Loucy (cell line): ENCODE data around the gene FHIT.

Source experiments
- H2AFZ ChIP-seq: fragments of 200-600 bp; sonication (generic); 2 replicates; pipeline ENCODE4 v1.6.0; 2016; ENCODE audit warnings: antibody characterized with exemption, mild to moderate bottlenecking, low read length, moderate library complexity
- H3F3A ChIP-seq: fragments of 200-600 bp; 2 replicates; pipeline ENCODE4 v1.6.0; 2016; ENCODE audit warnings: antibody characterized with exemption, low read depth, mild to moderate bottlenecking
- H3K27me3 ChIP-seq: fragments of 200-600 bp; sonication (generic); 2 replicates; pipeline ENCODE4 v1.6.1; 2014; ENCODE audit warnings: low read length, mild to moderate bottlenecking; ENCODE audit not compliant: insufficient read depth, poor library complexity, severe bottlenecking
- H3K36me3 ChIP-seq: fragments of 200-600 bp; sonication (generic); 2 replicates; pipeline ENCODE4 v1.6.1; 2016; ENCODE audit warnings: low read length; ENCODE audit not compliant: insufficient read depth
- H3K4me1 ChIP-seq: fragments of 200-600 bp; sonication (generic); 2 replicates; pipeline ENCODE4 v1.5.1; 2014; ENCODE audit warnings: low read length, mild to moderate bottlenecking; ENCODE audit not compliant: insufficient read depth, poor library complexity, severe bottlenecking
- H3K4me2 ChIP-seq: fragments of 200-600 bp; sonication (generic); 2 replicates; pipeline ENCODE4 v1.6.0; 2014; ENCODE audit warnings: antibody characterized with exemption, low read length, low read depth, mild to moderate bottlenecking; ENCODE audit not compliant: poor library complexity, severe bottlenecking
- H3K4me3 ChIP-seq: fragments of 200-600 bp; sonication (generic); 2 replicates; pipeline ENCODE4 v1.5.1; 2014; ENCODE audit warnings: low read length, mild to moderate bottlenecking, mixed read lengths; ENCODE audit not compliant: poor library complexity, severe bottlenecking
- H3K79me2 ChIP-seq: fragments of 200-600 bp; sonication (generic); 2 replicates; pipeline ENCODE4 v1.6.1; 2014; ENCODE audit warnings: low read length; ENCODE audit not compliant: insufficient read depth
- H3K9ac ChIP-seq: fragments of 200-600 bp; sonication (generic); 2 replicates; pipeline ENCODE4 v1.6.0; 2014; ENCODE audit warnings: mild to moderate bottlenecking, low read depth, low read length, moderate library complexity; ENCODE audit not compliant: poor library complexity, severe bottlenecking
- H3K9me2 ChIP-seq: fragments of 200-600 bp; sonication (generic); replicated peaks from 2 replicates; pipeline ENCODE4 v1.6.1; 2016; ENCODE audit warnings: low read depth, low read length, mixed read lengths
- H3K9me3 ChIP-seq: fragments of 200-600 bp; sonication (generic); 2 replicates; pipeline ENCODE4 v1.6.1; 2014; ENCODE audit warnings: mild to moderate bottlenecking, antibody characterized with exemption, low read length, low read depth; ENCODE audit not compliant: insufficient read depth
- H4K20me1 ChIP-seq: fragments of 200-600 bp; sonication (generic); 2 replicates; pipeline ENCODE4 v1.6.0; 2014; ENCODE audit warnings: antibody characterized with exemption, low read length, mild to moderate bottlenecking; ENCODE audit not compliant: insufficient read depth, poor library complexity, severe bottlenecking
- EZH2phosphoT487 ChIP-seq: fragments of 200-600 bp; IDR thresholded peaks from 2 replicates; pipeline ENCODE4 v1.6.1; 2018; ENCODE audit warnings: antibody characterized with exemption, mild to moderate bottlenecking, moderate library complexity, borderline replicate concordance
- TF ChIP-seq, protein P1 (sequence below): fragments of 200-600 bp; sonication (generic); conservative IDR thresholded peaks from 2 replicates; pipeline ENCODE4 v1.5.1; 2014; ENCODE audit warnings: mild to moderate bottlenecking, antibody characterized with exemption, low read length

FHIT gene

DNA sequence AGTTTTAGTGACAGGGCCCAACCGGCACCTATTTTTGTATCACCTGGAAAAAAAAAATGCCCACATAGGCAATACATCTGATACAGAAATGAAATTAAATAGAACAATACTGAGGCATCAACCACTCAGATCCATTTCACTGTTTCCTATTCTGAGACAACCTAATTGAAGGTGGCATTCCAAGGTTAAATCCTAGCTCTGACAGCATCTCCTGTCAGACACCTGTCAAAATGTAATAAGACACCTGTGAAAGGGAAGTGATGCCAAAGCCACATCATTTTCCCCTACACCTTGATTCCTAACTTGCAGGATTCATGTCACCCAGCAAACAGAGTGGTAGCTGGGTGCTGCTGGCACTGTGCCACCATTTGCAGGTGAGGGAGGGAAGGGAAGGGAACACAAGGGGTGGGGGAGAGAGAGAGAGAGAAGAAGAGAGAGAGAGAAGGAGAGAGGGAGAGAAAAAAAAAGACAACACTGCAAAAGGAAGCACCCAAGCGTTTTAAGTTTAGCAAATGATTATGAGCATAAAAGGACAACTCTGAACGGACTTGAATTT, 1156.8 kb downstream of the FHIT start:
- Histone ChIP-seq H3K36me3 (no peaks in the 10 kb centered on the region), H3K79me2 (no peaks in the 10 kb centered on the region), H3F3A (no peaks in the 10 kb centered on the region), H3K27me3 (no peaks in the 10 kb centered on the region), H3K4me3 (no peak overlapping the region), H3K4me2 (no peak overlapping the region), H2AFZ (no peak overlapping the region), H3K9me3 (no peaks in the 10 kb centered on the region), H4K20me1 (no peaks in the 10 kb centered on the region), H3K4me1 (no peaks in the 10 kb centered on the region), H3K9me2 (no peaks in the 10 kb centered on the region), H3K9ac (no peak overlapping the region)
- TF ChIP-seq EZH2phosphoT487: no peak
- TF ChIP-seq, protein P1, sequence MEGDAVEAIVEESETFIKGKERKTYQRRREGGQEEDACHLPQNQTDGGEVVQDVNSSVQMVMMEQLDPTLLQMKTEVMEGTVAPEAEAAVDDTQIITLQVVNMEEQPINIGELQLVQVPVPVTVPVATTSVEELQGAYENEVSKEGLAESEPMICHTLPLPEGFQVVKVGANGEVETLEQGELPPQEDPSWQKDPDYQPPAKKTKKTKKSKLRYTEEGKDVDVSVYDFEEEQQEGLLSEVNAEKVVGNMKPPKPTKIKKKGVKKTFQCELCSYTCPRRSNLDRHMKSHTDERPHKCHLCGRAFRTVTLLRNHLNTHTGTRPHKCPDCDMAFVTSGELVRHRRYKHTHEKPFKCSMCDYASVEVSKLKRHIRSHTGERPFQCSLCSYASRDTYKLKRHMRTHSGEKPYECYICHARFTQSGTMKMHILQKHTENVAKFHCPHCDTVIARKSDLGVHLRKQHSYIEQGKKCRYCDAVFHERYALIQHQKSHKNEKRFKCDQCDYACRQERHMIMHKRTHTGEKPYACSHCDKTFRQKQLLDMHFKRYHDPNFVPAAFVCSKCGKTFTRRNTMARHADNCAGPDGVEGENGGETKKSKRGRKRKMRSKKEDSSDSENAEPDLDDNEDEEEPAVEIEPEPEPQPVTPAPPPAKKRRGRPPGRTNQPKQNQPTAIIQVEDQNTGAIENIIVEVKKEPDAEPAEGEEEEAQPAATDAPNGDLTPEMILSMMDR: no peak

DNA sequence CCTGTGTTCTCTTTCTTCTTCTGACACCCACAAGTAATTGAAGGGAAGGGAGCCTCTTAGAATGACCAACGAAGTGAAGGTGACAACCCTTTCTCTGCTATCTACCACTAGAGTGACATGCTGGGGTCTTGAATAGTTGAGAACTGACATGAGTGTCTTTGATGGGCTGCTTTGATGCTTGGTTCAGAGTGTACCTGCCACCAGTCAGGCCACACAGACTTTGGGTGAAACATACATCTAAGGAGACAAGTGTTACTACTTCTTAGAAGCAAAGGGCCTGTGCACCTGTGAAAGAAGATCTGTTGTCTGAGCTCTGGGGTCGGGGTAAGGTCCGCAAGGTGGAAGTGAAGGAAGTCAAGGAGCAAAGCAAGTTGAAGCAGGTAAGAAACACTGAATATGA, 1160.7 kb downstream of the FHIT start:
- Histone ChIP-seq H3K9ac (no peak overlapping the region), H3K36me3 (no peaks in the 10 kb centered on the region), H3F3A (no peaks in the 10 kb centered on the region), H3K27me3 (no peaks in the 10 kb centered on the region), H2AFZ (no peak overlapping the region), H3K79me2 (no peaks in the 10 kb centered on the region), H3K9me2 (no peaks in the 10 kb centered on the region), H3K4me1 (peaks cover 3% of the 10 kb centered on the region), H4K20me1 (no peaks in the 10 kb centered on the region), H3K9me3 (no peaks in the 10 kb centered on the region), H3K4me2 (no peak overlapping the region), H3K4me3 (no peak overlapping the region)
- TF ChIP-seq, protein P1: no peak
- no peak for TF ChIP-seq EZH2phosphoT487

DNA sequence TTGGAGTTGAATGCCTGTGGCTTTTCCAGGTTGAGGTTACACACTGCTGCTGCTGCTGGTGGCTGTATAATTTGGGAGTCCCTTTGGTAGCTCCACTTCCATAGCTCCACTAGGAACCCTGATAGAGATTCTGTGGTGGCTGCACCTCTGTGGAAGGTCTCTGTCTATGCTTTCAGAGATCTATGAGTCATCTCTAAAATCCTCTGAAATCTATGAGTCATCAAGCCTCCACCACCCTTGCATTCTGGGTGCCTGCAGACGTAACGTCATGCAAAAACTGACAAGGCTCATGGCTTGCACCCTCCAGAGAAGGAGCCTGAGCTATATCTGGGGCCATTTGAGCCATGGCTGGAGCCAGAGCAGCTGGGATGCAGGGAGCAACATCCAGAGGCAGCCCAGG, 1164.4 kb downstream of the FHIT start:
- H3K36me3 ChIP-seq: no peaks in the 10 kb centered on the region
- no peak overlapping the region for H3K4me3 ChIP-seq
- no peaks in the 10 kb centered on the region for H4K20me1 ChIP-seq
- H3K9me3 ChIP-seq: no peaks in the 10 kb centered on the region; the same call in 1 of the 2 replicates
- H3K79me2 ChIP-seq: no peaks in the 10 kb centered on the region
- H3K4me1 ChIP-seq: peaks cover 7% of the 10 kb centered on the region
- H3F3A ChIP-seq: no peaks in the 10 kb centered on the region
- no peak for TF ChIP-seq EZH2phosphoT487
- TF ChIP-seq, protein P1: no peak
- no peaks in the 10 kb centered on the region for H3K27me3 ChIP-seq
- no peak overlapping the region for H3K4me2 ChIP-seq
- no peaks in the 10 kb centered on the region for H3K9me2 ChIP-seq
- H3K9ac ChIP-seq: no peak overlapping the region
- no peak overlapping the region for H2AFZ ChIP-seq
